GM18909 (cell line): ENCODE measurements around the gene RFX4.

ENCODE experiments used
- ATAC-seq: cut with Tn5 transposase; IDR thresholded peaks from one replicate; pipeline ENCODE4 v1.9.1; 2021; ENCODE audit warnings: mild to moderate bottlenecking; ENCODE audit not compliant: unreplicated experiment, poor library complexity

Gene RFX4

DNA sequence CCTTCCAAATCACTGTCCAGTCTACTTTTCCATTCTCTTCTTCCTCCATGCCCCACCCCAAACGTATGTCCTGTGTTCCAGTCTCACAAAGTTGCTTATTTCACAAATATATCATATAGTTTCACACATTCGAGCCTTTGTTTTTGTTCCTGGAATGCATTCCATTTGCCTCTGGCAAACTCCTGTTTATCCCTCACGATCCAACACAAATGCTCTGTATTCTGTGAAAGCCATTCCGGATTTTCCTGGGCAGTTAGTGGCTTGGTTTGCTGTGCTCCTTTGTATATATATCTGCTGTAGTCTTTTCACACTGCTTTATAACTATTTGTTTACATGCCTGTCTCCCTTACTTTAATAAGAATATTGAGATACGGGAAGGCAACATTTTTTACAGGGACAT lies 200.7 kb downstream of the RFX4 start:
- no peak for ATAC-seq

DNA sequence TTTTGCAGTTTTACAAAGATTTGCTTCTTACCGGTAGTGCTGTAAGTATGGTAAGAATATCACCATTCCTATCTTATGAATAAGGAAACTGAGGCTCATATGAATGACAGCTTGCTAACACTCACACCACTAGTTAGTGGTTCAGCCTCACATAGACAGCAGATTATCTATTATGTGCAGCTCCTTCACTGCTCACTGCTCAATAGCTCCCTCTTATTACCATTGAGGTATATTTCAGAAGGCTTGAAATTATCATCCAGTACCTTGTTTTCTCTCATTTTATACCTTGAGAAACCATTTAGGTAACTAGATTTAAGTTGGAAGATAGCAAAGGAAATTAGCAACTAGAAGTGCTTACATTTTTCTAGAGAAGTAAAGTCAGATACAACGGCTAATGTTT lies 207.2 kb downstream of the RFX4 start:
- ATAC-seq: no peak

DNA sequence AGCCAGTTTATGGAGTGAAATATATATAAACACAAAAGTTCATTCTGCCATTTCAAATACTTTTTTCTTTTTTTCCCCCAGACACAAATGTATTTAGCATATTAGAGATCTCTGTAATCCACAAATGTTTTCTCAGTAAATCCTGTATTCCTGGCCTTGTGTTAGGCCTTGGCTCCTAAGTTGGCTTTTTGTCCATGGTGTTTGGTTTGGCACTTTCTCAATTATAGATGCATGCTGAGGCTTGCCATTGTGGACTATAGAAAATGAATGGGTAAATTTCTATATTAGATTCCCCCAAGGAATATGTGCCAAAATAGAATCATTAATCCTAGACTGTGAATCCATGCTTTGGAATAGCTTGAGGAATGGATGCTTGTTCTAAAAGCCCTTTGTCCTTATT lies 208.7 kb downstream of the RFX4 start:
- no peak for ATAC-seq

DNA sequence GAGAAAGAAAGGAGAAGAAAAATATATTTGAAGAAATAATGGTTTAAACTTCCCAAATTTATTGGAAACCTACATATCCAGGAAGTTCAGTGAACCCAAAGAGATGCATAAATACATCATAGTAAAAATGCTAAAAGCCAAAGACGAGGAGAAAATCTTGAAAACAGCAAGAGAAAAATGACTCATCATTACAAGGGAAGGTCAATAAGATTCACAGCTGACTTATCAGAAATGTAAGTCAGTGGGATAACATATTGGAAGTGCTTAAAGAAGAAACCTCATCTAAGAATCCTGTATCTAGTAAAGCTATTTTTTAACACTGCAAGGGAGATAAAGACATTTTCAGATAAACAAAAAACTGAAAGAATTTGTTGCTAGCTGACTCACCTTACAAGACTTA lies 211.6 kb downstream of the RFX4 start:
- ATAC-seq: no peak

DNA sequence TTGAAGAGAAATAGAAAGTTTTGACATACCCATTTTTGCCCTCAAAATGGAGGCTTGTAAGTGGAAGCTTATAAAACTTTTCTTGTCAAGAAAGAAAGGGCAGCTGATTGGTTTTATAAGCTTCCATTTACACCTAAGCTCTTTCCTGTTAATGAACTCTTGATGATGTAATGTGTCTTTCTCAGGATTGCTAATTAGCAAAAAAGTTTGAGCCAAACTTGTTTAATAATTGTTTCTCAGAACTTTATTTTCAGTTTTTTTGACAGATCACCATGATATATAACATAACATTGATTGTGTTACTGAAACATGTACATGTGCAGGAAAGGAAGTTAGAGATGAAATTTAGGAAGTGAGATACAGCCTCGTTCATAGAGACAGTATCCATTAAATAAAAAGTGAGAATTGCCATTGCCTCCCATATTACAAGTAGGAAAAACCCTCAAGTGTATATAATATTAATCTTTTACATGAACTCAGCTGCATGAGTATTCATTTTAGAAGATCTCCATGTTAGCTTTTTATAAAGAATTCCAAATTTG lies 218.4 kb downstream of the RFX4 start:
- no peak for ATAC-seq

DNA sequence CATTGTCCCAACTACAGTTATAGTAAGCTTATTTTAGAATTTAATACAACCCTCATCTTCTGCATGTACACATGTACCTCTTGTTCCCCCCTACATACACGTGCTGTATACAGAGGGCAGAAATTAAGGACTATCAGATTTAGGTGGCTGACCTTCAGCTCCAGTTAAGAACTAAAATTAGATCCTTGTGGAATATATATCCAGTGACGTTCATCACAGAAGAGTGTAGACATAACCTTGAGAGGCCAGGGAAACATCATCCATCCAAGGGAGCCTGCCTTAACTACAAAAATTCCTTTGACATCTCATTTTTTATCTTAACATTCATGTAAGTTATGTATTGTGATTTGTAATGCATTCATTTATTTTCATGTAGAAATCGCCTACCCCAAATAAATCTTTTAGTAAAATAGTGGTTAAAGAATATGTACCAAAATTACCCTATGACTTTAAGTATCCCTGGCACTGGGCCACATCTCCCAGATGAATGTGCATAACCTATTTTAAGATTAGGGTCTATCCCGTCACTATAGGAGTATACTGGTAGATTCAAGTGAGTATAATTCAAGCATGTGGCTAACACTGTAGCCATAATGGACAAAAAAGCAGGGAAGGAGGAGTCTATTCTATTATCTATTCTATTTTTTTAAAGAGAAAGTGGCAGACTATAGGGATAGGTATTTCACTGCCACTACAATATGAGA lies 219.2 kb downstream of the RFX4 start:
- ATAC-seq: no peak

DNA sequence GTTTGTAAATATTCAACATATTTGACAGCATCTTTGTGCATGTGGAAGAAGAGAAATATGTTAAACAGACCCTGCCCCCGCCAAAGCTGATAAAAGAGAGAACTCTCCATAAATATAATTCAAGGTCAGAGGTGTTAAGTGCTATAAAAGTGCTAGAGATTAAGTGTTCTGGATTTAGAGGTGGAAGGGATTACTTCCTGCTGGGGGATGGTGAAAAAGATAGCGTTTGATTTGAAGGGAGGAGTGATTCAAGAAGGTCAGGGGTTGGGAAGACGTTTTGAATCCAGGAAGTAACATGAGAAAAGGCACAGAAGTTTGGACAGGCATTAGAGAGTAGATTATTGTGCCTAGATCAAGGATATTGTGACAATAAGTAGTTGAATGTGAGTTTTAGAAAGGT lies 221.9 kb downstream of the RFX4 start:
- no peak for ATAC-seq
